Measurements from ENCODE around the gene TTC9C.

DNA sequence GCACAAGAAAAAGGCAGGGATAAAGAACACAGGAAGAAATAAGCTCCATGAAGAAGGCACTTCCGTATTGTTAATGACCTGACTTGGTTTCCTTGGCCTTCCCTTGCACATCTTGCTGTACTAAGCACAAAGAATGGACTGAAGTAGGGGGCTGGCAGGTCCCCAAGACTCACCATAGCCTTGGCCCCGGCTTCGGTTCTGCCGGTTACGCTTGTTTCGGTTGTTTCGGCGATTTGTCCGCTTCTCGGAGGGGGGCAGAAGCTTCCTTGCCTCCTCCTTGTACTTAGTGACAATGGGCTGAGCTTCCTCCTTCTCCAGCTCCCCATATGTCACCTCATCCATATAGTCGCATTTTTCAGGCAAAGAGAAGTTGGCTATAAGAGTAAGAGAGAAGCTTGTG is 11.5 kb upstream of the TTC9C start:
- TF ChIP-seq CTCF (IDR thresholded peaks at IDR 0.05; ENCODE audit: low read depth, low read length, poor library complexity, severe bottlenecking), result no peak
- no peak for TF ChIP-seq EZH2phosphoT487 (IDR thresholded peaks at IDR 0.05; ENCODE audit: borderline replicate concordance, low read length)
